IPS-NIHi7 (cell line): ENCODE results near the gene PCDHGA4.
"Not testable (repeated sequence)": the region's sequence is repeated elsewhere in the genome, so short reads cannot be mapped to it uniquely, and the experiment has no call there.

Source experiments
- DNase-seq: peaks from one replicate; pipeline ENCODE4 v3.0.0; 2012; ENCODE audit warnings: mixed read lengths; ENCODE audit errors: extremely low spot score

PCDHGA4 gene

DNA sequence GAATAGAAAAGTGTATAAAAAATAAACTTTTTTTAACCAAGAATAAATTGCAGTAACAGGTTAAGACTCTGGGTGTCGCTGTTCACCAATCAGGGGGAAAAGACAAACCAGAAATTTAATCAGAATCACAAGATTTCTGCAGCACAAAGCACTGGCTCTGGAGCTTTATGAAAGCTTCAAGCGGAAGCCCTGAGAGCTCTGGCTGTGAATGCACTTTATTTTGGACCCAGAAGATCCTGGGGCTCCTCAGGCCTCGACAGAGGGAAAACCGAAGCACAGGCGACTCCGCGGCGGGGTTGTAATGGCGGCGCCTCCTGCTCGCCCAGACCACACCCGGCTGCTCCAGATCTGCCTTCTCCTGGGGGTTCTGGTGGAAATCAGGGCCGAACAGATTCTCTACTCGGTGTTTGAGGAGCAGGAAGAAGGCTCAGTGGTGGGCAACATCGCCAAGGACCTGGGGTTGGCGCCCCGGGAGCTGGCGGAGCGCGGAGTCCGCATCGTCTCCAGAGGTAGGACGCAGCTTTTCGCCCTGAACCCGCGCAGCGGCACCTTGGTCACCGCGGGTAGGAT, at the start of gene PCDHGA4:
TSS of gene PCDHGA4 (plus strand) at position 122 of the 570 bp plus-strand sequence. CDS start at position 209, 87 bp downstream.
- DNase-seq = no peak

DNA sequence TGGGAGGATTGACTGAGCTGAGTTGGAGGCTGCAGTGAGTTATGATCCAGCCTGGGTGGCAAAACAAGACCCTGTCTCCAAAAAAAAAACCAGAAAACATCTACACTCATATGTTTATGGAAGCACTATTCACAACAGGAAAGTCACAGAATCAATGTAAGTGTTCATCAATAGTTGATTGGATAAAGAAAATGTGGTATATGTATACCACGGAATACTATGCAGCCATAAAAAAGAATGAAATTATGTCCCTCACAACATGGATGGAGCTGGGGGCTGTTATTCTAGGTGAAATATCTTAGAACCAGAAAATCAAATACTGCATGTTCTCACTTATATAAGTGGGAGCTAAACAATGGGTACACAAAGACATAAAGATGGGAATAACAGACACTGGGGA, 48.2 kb upstream of the PCDHGA4 start:
- no peak for DNase-seq

DNA sequence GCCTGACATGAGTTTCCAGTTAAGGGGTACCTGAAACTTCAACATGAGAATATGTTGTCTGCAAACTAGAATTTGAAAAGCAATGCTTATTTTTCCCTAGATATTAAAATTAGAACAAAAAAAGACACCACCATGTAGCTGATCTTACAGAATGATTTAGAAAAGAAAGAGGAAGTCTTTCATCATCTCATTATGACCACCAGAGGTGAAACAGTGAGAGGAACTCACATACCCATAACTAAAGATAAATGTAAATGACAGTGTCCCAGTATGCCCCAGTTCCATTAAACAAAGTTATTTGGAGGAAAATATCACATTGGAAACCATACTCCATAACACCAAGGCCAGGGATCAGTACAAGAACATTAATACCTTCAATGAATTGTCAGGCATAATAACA, 41.1 kb upstream of the PCDHGA4 start:
- no peak for DNase-seq

DNA sequence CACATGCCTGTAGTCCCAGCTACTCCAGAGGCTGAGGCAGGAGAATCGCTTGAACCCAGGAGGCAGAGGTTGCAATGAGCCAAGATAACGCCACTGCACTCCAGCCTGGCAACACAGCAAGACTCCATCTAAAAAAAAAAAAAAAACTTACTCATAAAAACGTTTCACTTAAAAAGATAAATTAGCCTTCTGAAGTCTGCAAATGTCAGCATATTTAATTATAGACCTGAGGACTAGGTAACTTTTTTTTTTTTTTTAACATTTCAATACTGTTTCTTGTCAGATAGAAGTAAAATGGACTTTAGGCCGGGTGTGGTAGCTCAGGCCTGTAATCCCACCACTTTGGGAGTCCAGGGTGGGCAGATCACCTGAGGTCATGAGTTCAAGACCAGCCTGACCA, 37.9 kb upstream of the PCDHGA4 start:
- DNase-seq = not testable (repeated sequence)

DNA sequence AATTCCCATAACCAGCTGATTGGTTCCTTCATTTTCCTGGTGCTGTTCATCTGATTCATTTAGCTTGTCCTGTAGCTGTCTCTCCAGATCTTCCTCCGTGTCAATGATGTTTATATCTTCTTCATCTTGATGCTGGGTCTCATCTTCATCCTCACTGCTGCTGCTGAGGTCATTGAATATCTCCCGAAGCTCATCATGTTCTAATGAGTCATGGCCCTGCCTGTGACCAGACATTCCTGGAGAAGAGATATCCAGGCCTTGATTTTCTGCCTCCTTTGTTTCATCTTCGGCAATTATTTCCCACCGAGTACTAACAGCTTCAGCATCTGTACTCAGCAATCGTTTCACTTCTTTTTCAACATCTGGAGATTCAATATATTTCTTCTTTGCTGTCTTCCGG, 35.6 kb upstream of the PCDHGA4 start:
- DNase-seq = no peak

DNA sequence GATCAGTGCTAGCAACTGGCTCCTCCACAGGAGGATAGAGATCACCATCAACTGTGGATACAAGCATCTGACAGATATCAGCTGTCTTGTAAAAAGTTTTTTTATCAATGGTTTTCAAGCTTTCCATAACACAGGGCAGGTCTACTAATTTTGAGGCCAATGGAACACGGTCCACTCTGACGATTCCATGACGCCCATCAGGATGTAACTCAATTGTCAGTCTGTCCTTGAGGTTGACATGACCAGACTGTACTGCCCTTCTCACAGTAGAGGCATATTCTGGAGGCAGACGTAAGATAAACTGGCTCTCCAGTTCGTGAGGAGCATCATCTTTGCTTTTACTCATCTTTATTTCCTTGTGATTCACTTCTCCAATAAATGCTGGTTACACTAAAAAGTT, 35.1 kb upstream of the PCDHGA4 start:
- DNase-seq = no peak

DNA sequence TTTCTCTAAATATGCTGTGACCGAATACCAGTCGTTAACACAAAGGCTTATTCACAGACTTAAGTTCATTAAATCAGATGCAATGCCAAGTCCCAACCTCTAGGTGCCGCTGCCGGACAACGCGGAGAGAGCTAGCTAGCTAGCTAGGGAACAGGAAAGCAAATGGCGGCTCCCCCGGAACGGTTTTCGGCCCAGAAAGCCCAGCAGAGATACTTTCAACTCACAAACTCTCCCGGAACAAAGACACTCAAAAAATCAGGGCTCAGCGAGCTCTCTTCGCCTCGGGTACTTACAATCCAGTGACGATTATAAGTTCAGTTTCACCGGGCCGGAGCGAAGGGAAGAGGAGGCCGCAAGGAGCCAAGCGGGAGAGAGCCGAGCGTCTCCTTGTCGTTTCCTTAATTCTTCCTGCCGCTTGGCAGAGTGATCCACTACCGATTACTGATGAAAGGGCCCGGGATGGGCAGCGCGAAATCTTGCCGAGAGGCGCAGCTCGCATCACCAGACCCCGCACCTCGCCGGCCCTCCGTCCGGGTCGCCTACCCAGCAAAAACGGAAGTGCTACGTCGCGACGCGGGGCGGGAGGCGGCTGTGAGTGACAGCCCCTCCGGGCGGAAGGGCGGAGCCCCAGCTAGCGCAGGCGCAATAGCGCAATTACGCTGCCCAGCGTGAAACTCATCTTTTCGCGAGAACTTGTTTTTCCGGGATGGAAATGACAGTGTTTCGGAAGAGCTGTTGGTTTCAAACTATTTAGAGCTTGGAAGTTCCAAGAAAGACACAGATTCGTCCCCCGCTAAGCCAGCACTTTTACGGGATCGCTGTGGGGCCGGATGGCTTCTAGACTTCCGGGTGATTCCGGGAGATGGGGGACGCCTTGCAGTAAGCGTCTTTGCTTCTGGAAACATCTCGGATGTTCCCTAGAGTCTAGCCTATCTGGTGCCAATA, 34.3 kb upstream of the PCDHGA4 start, which contains the start of gene TAF7:
TSS of gene TAF7 (minus strand) at position 560 of the 945 bp plus-strand sequence. CDS start 740 bp downstream, outside the sequence.
- DNase-seq = peak; percentile 96

DNA sequence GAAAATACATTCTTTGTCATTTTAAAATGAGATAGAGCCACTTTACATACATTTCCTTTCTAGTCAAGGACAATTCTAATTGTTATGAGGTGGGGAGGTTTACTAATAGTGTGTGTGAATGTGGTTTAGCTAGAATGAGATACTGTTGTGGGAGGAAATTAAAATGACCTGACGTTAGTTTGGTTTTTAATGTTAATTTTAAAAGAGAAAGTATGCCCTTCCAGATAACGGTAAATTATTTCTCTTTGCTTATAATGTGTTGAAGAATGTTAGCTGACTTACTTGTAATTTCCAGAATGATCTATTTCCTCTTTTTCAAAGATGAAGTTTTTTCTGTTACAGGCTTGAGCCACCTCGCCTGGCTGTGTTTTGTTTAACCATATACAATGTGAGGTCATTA, 32.6 kb upstream of the PCDHGA4 start:
- DNase-seq = no peak

DNA sequence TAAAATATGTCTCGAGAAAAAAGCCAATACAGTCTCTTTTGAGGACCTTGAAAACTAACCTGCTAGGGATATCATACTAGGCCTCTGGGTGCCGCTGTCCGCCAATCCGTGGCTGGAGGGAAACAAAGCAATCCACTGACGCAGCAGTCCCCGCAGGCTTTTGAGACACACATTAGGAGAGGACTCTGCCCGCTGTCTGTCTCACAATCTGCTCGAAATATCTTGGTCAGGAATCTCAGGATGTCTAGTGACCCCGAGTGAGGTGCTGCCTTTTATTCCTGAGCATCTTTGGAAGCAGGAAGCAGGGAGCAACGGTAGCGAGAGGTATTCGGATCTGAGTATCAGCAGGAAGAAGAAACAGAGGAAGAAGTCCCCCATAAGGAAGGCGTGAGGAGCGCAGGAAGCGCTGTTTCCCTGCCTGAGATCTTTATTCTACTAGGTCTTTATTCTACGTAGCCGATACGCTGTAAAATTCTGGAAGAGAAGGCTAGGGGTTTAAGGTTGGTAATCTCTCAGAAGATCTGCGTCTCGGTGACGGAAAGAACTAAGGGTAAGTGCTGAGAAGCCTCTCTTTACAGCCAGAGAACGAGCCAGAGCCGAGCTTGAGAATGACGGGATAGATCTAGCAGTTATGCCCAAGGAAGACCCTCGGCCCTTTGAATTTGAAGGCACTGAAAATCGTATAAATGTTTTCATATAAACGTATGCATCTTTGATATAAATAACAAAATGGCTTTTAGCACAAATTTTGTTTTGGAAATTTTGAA, 28.6 kb upstream of the PCDHGA4 start:
- DNase-seq = peak; percentile 74

DNA sequence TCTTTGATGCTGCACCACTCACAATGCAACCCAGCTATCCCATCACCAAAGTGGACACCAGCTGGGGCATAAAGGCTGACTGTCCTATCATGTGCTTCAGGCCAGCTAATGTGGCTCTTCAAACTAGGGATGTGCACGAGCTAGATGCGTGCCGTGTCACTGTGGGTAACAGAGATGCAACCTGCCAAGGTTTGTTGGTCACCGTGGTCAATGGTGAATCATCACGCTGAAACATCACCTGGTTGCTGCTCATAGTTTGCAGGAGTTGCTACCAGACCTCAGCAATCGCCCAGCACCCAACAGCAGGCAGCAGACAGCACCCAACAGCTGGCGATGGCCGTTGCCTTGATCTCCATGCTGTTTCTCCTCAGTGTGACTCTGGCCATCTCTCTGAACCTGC, 26.6 kb upstream of the PCDHGA4 start:
- DNase-seq = no peak

DNA sequence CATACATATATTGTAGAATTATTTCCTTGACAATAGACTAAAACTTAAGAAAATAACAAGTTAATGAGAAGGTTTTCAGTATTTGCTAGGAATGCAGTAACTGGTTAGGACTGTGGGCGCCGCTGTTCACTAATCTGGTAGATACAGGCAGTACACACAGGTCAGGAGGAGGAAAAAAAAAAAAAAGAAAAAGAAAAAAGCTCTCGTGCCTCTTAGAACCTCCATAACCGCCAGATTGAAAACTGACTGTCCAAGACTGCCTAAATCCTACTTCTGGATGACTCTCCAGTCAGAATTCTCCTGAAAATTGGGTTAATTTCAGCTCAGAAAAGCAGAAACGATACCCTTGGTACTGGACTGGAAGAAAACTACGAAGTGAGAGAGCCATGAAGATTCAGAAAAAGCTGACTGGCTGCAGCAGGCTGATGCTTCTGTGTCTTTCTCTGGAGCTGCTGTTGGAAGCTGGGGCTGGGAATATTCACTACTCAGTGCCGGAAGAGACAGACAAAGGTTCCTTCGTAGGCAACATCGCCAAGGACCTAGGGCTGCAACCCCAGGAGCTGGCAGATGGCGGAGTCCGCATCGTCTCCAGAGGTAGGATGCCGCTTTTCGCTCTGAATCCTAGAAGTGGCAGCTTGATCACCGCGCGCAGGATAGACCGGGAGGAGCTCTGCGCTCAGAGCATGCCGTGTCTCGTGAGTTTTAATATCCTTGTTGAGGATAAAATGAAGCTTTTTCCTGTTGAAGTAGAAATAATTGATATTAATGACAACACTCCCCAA, 24.3 kb upstream of the PCDHGA4 start, which contains the start of gene PCDHGA1:
TSS of gene PCDHGA1 (plus strand) at position 216 of the 782 bp plus-strand sequence.
- no peak for DNase-seq

DNA sequence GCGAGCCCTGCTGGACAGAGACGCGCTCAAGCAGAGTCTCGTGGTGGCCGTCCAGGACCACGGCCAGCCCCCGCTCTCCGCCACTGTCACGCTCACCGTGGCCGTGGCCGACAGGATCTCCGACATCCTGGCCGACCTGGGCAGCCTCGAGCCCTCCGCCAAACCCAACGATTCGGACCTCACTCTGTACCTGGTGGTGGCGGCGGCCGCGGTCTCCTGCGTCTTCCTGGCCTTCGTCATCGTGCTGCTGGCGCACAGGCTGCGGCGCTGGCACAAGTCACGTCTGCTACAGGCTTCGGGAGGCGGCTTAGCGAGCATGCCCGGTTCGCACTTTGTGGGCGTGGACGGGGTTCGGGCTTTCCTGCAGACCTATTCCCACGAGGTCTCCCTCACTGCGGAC, 22.2 kb upstream of the PCDHGA4 start:
- not testable (repeated sequence) for DNase-seq

DNA sequence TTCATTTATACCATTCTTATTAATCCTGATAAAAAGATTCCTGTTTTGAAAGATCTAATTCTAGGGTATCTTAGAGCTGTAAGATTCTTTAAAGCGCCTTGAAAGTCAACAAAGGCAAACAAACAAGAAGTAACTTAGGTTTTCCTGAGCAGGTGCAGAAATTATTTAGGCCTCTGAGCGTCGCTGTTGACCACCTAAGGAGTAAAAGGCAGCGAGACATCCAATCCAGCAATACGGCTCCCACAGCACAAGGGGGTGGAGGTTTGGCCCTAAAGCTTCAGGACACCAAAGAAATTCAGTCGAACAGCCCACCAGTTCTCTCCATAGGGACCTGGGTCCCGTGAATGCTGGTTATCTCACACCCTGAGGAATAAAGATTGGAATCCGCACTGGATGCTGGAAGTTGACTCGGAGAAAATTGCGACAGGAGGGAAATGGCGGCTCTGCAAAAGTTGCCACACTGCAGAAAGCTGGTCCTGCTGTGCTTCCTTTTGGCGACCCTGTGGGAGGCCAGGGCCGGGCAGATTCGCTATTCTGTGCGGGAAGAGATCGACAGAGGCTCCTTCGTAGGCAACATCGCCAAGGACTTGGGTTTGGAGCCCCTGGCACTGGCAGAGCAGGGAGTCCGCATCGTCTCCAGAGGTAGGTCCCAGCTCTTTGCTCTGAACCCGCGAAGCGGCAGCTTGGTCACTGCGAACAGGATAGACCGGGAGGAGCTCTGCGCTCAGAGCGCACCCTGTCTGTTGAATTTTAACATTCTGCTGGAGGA, 16.1 kb upstream of the PCDHGA4 start, which contains the start of gene PCDHGA2:
TSS of gene PCDHGA2 (plus strand) at position 223 of the 769 bp plus-strand sequence.
- peak; percentile 62 for DNase-seq

DNA sequence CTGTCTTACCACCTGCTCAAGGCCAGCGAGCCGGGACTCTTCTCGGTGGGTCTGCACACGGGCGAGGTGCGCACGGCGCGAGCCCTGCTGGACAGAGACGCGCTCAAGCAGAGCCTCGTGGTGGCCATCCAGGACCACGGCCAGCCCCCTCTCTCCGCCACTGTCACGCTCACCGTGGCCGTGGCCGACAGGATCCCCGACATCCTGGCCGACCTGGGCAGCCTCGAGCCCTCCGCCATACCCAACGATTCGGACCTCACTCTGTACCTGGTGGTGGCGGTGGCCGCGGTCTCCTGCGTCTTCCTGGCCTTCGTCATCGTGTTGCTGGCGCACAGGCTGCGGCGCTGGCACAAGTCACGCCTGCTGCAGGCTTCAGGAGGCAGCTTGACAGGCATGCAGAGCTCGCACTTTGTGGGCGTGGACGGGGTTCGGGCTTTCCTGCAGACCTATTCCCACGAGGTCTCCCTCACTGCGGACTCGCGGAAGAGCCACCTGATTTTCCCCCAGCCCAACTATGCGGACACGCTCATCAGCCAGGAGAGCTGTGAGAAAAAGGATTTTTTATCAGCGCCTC, 14.0 kb upstream of the PCDHGA4 start:
- not testable (repeated sequence) for DNase-seq

DNA sequence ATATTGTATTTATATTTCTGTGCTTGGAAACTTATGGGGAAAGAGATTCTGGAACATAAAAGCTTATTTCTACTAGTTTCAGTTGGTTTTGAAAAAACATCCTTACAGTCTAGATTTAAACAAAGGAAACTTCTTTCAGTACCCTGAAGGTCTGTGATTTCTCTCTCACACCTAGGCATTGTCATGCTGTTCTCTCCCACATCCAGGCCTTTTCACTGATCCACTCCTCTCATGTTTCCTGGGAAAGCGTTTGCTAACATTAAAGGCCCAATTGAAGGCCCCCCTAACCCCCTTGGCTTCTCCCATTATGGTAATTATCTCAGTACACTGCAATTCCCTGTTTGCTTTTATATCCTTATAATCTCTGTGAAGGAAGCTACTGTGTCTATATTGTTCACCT, 12.0 kb upstream of the PCDHGA4 start:
- no peak for DNase-seq

DNA sequence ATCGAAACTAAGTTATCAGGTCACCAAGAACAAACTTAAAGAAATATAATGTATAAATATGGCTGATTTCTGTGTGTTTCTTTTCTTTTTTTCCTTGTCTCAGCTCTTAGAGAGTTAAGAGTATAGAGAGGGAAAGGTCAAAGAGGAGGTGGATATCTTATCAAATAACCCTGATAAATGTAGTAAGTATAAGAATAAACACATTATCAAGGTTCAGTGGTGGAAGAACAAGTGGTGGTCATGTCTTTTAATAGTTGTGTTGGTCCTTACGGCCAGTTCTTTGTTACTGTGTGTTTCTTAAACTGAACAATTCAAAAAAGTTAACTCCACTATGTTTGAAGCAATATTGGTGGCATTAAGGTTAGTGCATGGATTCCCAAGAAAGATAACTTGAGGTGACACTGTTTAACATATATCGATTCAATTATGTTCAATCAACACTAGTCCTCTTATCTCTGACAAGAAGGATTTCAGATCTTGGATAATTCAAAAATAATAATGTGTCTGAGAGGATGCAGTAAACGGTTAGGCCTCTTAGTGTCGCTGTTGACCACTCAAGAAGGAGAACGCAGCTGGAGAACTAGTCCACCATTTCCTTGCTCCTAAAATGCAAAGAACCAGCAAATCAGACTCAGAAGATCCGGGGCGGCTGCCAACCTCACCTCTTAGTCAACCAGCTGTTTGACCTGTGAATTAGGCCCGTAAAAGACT, 11.4 kb upstream of the PCDHGA4 start, which contains the start of gene PCDHGA3:
TSS of gene PCDHGA3 (plus strand) at position 588 of the 711 bp plus-strand sequence. CDS start 205 bp downstream, outside the sequence.
- peak; percentile 40 for DNase-seq

DNA sequence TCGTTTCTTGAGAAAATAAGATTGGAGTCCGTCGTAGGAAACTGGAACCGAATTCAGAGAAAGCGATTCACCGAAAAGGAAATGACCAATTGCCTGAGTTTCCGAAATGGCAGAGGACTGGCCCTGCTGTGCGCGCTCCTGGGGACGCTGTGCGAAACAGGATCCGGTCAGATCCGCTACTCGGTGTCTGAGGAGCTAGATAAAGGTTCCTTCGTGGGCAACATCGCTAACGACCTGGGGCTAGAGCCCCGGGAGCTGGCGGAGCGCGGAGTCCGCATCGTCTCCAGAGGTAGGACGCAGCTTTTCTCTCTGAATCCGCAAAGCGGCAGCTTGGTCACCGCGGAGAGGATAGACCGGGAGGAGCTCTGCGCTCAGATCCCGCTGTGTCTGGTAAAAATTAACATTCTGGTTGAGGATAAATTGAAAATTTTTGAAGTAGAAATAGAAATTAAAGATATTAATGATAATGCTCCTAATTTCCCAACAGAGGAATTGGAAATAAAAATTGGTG, 10.8 kb upstream of the PCDHGA4 start:
- no peak for DNase-seq

DNA sequence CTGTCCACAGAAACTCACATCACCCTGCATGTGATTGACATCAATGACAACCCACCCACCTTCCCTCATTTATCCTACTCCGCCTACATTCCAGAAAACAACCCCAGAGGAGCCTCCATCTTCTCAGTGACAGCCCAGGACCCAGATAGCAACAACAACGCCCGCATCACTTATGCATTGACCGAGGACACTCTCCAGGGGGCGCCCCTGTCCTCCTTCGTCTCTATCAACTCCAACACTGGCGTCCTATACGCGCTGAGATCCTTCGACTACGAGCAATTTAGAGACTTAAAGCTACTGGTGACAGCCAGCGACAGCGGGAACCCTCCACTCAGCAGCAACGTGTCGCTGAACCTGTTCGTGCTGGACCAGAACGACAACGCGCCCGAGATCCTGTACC, 9.5 kb upstream of the PCDHGA4 start:
- DNase-seq = no peak

DNA sequence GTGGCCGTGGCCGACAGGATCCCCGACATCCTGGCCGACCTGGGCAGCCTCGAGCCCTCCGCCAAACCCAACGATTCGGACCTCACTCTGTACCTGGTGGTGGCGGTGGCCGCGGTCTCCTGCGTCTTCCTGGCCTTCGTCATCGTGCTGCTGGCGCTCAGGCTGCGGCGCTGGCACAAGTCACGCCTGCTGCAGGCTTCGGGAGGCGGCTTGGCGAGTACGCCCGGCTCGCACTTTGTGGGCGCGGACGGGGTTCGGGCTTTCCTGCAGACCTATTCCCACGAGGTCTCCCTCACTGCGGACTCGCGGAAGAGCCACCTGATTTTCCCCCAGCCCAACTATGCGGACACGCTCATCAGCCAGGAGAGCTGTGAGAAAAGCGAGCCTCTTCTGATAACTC, 8.8 kb upstream of the PCDHGA4 start:
- DNase-seq = not testable (repeated sequence)
